Choroid plexus epithelial cell (primary cell): Measurements from ENCODE around the gene TMC5.
A peak's percentile ranks its signal among the peaks of the same experiment; 100 is the strongest.
"Not testable (repeated sequence)": the region's sequence is repeated elsewhere in the genome, so short reads cannot be mapped to it uniquely, and the experiment has no call there.

ENCODE experiments used
- DNase-seq: peaks from one replicate; pipeline ENCODE4 v3.0.0-alpha.2; 2010; ENCODE audit warnings: low read depth
- H3K4me3 ChIP-seq: 2 replicates; pipeline ENCODE4 v1.5.1; 2011; ENCODE audit warnings: low read depth, mild to moderate bottlenecking, control low read depth, low read length, moderate library complexity
- CTCF ChIP-seq: conservative IDR thresholded peaks from 2 replicates; pipeline ENCODE4 v1.5.1; 2011; ENCODE audit warnings: low read depth, mild to moderate bottlenecking, control low read depth, inconsistent platforms, low read length, moderate library complexity

Gene TMC5

DNA sequence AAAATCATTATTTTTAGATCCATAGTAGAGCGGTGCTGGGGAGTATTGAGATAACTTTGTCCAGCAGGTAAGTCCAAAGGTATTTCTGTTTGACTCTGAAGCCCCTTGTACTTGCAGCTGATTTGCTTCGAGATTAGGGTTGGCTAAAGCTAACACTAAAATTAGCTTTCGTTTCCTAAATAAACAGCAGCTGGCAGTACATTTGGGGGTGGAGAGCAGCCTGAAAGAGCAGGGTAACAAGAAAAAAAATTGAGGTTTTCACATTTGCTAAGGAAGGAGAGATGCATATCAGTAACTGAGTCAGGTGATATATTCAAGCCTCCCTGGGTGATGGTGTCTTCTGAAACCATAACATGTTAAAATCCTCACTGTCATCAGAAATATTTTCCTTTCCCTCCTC is 37.4 kb upstream of the TMC5 start:
- H3K4me3 ChIP-seq, result no peak overlapping the region
- DNase-seq, result no peak
- TF ChIP-seq CTCF, result no peak

DNA sequence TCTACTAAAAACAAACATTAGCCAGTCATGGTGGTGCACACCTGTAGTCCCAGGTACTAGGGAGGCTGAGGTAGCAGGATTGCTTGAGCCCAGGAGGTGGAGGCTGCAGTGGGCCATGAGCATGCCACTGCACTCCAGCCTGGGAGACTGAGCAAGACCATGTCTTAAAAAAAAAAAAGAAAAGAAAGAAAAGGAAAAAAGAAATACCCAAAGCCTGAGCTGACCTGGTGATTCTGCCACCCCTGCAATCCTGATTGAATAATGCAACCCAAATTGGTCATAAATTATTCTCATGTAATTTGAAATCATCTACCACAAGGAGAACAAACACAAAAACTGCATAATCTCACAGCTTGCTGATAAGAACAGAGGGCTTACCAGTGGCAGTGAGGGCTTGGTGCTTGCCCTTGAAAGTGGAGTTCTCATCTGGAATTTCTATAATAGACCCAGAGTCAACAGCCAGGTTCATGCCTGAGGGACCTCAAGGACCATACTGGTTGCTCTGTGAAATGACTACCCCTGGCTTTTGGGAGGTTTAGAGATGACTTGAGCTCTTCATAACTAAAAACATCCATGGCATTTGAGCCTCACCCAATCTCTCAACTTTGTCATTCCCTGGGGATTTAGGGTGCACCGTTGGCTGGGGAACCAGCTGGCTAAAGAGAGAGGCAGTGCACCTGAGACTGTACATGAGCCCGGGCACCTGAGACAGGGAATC is 35.4 kb upstream of the TMC5 start:
- no peak for DNase-seq
- no peak for TF ChIP-seq CTCF
- H3K4me3 ChIP-seq, result no peak overlapping the region

GRCh38 chr16:19382887-19383816 is 34.5 kb upstream of the TMC5 start:
- TF ChIP-seq CTCF, result no peak
- H3K4me3 ChIP-seq, result no peak overlapping the region
- no peak for DNase-seq

DNA sequence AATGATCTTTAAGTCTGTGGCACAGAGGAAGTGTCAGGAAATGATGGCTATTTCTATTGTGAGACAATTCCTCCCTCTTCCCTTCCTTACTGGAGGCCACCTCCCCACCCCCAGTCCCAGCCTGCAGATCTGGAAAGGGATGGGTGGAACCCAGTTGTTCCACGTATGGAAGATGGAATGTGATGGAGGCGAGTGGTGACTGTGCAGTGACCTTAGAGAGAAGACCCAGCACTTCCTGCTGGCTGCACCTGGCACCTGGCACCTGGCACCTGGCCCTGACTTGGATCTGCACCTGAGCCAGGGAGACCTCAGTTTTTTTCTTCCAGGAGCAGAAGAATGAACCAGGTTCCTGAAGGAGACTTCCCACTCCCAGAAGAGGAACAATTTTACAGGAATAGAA is 33.0 kb upstream of the TMC5 start:
- TF ChIP-seq CTCF, result no peak
- no peak overlapping the region for H3K4me3 ChIP-seq
- DNase-seq, result no peak

DNA sequence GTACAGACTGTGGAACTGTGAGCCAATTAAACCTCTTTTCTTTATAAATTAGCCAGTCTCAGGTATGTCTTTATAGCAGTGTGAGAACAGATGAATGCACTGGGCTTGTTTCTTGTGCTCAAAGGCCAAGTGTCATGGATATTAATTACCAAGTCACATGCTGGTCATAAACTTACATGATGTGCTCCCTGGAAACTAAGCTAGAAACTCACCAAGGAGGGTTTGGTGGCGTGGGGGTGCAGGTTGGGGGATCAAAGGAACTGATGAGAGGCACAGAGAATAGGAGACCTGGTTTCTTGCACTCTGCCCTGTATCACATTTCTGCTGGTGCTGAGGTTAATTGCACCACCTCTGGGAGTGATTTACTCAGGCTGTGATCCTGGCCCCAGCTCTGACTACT is 31.2 kb upstream of the TMC5 start:
- TF ChIP-seq CTCF, result no peak
- no peak overlapping the region for H3K4me3 ChIP-seq
- no peak for DNase-seq

DNA sequence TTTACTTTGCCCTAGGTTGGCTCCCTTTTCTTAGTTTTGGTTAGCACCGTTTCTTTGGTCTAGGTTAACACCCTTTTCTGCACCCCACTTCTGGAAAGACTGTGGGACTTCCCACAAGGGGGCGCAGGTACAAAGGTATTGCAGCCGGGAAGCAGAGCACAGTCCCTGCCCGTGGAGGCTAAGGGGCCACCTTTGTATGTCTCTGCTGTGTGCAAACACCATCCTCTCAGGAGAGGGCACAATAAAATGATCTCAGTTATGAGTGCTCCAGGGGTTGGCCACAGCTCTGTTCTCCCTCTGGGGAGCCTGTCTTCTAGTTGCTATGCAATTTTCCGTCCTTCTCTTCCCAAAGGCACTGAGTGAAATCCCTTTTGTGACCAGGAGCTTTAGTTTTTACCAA is 28.4 kb upstream of the TMC5 start:
- DNase-seq, result peak; percentile 27
- H3K4me3 ChIP-seq, result no peak overlapping the region
- TF ChIP-seq CTCF, result peak; percentile 61

GRCh38 chr16:19391185-19391776 is 26.4 kb upstream of the TMC5 start:
- not testable (repeated sequence) for DNase-seq, H3K4me3 ChIP-seq
